ENCODE measurements around the gene TMEM30A.

Gene TMEM30A

GRCh38 chr6:75211920-75212590, 72.5 kb downstream of the TMEM30A start:
- no peak for DNase-seq

DNA sequence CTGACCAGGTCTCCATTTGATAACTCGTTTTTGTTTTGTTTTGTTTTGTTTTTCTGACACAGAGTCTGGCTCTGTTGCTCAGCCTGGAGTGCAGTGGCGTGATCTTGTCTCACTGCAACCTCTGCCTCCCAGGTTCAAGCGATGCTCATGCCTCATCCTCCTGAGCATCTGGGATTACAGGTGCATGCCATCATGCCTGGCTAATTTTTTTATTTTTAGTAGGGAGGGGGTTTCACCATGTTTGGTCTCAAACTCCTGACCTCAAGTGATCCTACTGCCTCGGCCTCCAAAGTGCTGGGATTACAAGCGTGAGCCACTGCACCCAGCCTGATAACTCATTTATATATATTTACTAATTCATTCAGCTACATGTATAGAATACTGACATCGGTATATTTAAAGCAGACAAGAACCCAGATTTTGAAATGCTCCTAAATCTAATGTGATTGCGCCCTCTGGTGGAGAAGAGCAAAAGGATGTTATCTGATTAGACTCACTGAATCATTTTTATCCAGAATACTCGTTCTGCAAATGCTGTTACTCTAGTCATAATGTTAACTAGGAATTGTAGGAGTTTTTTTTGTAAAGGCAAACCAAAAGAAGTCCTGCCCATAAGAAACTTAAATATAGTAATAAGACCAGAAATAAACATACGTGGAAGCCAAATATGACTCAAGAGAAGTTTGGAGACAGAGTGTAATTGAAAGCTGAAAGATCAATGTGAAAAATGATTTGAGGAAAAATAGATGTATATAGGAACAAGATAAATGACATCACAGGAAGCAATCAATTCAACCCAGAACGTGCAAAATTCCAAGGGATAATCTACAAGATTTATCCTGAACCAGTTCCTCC, 73.5 kb downstream of the TMEM30A start:
- DNase-seq = peak; percentile 68

GRCh38 chr6:75209184-75209723, 75.3 kb downstream of the TMEM30A start:
- DNase-seq = no peak

GRCh38 chr6:75208298-75209183, 76.1 kb downstream of the TMEM30A start:
- DNase-seq = peak; percentile 86

GRCh38 chr6:75206576-75207342, 77.8 kb downstream of the TMEM30A start:
- DNase-seq = no peak

- DNase-seq = no peak
Measured at GRCh38 chr6:75205776-75206575, 78.6 kb downstream of the TMEM30A start, which contains the start of gene COL12A1. Gene COL12A1 (minus strand): TSS chr6:75206053. CDS start chr6:75202792, 3,261 bp downstream.

DNA sequence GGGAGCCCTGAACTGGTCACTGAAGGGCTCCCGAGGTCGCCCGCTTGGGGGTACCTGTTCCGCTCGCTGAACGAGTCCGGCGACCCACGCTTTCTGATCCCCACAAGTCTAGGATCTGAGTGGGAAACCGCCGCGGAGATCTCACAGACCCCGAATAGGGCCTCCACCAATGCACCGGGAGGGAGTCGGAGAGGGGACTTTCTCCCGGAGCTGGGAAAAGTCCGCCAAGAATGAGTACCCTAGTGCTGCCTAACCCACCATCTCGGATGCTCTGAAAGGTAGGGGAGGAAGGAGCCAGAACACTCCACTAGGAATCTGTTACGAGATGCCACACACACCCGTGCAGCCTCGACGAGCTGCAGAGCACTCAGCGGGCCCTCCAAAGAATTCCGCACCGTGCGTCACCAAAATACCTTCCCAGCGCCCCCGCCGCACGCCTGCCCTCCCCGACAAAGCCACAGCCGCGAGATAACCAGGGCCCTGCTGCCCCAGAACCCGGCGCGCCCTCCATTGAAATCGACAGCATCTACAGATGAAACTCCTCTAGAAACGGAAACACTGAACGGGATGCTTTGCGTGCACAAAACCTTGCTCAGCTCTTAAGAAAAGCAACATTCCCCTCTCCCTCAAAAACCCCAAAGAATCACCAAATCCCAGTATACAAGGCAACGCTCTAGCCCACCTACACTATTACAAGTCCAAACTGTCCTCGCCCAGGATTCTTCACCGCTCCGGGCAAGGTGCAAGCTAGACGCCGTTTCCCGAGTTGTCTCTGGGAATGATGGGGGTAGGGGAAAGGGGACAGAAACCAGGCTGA, 79.4 kb downstream of the TMEM30A start:
- DNase-seq = no peak

GRCh38 chr6:75204217-75204958, 80.2 kb downstream of the TMEM30A start:
- DNase-seq = no peak

DNA sequence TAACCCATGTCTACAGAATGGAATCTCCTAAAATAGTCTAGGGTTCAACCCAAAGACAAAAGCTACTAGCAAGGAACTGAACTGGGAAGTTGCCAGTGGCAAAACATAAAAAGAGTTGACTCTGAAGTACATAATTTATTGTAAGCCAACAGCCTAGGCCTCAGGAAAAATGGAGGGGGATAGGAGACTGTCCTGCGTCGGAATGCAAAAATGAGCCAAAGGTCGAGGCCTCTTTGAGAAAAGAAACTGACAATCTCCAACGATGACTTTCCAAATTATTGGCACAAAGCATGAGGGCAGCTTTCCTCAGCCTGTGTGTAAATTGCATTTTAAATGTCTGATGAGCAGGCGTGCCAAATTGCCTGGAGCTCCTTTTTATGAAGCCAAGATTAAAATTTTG, 80.9 kb downstream of the TMEM30A start:
- DNase-seq = no peak

Data from stimulated activated CD4-positive, alpha-beta T cell treated with anti-CD3 and anti-CD28 coated beads, Interleukin-4, amount 100 ng/mL, for 24 hours (primary cell).